ENCODE data around the gene SYT7.
"Not testable (repeated sequence)": the region's sequence is repeated elsewhere in the genome, so short reads cannot be mapped to it uniquely, and the experiment has no call there.

SYT7 gene, protein sequence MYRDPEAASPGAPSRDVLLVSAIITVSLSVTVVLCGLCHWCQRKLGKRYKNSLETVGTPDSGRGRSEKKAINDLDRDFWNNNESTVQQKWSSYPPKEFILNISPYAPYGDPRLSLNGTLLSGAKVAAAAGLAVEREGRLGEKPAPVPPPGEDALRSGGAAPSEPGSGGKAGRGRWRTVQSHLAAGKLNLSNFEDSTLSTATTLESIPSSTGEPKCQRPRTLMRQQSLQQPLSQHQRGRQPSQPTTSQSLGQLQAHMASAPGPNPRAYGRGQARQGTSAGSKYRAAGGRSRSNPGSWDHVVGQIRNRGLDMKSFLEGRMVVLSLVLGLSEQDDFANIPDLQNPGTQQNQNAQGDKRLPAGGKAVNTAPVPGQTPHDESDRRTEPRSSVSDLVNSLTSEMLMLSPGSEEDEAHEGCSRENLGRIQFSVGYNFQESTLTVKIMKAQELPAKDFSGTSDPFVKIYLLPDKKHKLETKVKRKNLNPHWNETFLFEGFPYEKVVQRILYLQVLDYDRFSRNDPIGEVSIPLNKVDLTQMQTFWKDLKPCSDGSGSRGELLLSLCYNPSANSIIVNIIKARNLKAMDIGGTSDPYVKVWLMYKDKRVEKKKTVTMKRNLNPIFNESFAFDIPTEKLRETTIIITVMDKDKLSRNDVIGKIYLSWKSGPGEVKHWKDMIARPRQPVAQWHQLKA

DNA sequence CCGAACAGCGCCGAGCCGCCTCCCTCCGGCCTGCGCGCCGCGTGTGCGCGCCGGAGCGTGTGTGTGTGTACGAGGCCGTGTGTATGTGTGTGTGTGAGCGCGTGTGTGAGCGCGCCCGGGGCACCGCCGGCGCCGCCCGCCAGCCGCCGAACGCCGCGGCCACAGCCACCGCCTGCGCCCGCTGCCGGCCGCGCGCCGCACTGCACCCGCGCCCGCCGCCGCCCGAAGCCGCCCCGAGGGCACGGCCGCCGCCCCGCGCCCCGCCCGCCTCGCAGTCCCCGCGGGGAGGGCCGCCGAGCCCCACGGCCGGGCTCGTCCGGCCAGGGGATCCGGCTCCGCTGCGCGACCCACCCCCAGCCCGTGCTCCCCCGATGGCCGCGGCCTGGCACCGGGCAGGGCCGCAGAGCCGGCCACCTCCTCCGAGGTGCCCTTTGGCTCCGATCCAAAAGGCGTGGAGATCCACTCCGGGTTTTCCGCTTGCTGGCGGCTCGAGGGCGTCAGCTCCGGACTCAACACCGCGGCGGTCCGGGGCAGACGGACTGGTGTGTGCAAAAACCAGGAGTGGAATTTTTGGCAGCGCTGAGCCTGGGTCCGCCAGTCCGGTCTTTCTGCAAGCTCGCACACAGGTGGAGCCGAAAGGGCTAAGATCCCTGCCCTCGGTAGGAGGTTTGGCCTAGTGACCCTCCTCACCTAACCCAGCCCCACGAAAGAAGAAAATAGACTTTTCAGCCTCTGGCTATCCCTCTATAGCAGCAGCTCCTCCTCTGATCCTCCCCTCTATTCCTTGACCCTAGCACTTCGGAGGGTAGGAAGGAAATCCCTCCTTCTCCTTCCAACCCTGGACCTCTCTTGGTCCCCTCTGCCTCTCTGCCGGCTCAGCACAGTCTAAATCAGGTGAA, at the start of gene SYT7:
Gene SYT7, minus strand, starts transcription at position 47 of the 899 bp plus-strand sequence. CDS start 256 bp downstream, outside the sequence.
- in situ Hi-C loops (cut with HindIII; ENCODE audit: low sequenced_read_pairs): no loop called here

DNA sequence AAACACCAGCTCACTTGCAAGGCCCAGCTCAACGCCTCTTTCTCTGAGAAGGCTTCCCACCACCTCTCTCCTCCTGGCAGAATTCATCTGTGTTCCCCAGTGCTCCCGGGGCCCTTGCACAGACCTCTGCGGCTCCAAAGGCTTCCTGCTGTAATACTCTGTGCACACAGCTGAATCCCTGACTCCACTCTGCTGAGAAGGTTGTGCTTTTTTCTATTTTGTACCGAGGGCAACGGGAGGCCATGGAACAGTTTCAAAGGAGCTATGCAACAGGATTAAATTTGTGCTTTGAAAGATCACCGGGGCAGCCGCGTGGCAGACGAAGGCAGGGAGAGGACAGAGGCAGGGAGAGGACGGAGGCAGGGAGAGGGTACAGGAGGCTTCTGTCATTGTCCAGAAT, 49.2 kb upstream of the SYT7 start:
- in situ Hi-C loops (cut with HindIII; ENCODE audit: low sequenced_read_pairs): loop anchor here (10.0 to 25.0 kb wide), 2 partner anchors 107 to 135 kb away; no protein-coding TSS in a partner anchor

DNA sequence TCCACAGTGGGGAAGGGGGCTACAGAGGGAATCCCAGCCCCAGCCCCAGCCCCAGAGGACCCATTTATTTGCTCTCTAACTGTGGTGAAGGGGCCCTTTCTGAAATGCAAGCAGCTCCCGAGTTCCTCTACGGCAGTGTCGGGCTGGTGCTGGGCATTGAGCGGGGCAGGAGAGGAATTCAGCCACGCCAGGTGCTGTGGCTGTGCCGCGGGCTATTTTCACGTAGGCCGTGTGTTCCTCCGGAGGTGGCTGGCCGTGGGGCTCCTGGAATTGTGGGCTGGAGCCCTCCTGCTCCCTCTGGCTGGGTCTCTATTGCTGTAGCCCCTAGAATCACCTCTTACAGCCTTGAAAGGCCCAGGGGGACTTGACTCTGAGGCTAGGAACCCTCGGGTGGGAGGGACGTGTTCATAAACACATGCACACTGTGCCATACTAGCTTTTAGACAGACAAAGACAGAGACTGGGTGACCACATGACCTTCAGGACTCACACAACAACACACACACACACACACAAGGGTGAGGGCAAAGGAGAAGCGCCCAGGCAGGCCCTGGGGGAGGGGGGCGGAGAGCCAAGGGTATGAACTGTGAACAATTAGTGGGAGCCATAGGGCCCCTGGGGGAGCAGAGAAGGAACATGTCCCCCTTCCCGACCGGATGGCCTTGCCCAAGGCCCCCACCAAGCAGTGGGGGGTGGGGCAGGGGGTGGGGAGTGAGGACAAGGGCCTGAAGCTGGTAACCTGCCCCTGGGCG, 48.4 kb upstream of the SYT7 start:
- in situ Hi-C loops (cut with HindIII; ENCODE audit: low sequenced_read_pairs): loop anchor here (25.0 kb wide), 1 partner anchor 108 kb away; no protein-coding TSS in a partner anchor

DNA sequence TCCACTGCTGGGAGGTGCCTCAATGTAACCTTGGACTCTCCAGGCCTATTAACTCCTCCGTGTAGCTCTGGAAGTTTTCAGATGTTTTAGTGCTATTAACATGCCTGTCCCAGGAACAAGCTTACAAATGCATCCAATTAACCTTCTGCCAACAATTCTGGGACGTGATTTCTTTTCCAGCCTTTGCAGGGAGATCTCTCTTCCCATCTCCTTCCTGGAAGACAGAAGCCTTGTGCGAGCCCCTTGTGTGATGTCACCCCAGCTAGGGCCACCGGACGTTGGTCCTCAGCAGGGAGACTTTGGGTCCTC, 47.7 kb upstream of the SYT7 start:
- in situ Hi-C loops (cut with HindIII; ENCODE audit: low sequenced_read_pairs): loop anchor here (25.0 kb wide), 1 partner anchor 109 kb away; no protein-coding TSS in a partner anchor

GRCh38 chr11:61627850-61628661, 47.2 kb upstream of the SYT7 start:
- in situ Hi-C loops (cut with HindIII; ENCODE audit: low sequenced_read_pairs): loop anchor here (25.0 kb wide), 1 partner anchor 109 kb away; no protein-coding TSS in a partner anchor

GRCh38 chr11:61626580-61627380, 45.9 kb upstream of the SYT7 start:
- in situ Hi-C loops (cut with HindIII; ENCODE audit: low sequenced_read_pairs): loop anchor here (25.0 kb wide), 1 partner anchor 111 kb away; no protein-coding TSS in a partner anchor

- in situ Hi-C loops (cut with HindIII; ENCODE audit: low sequenced_read_pairs): loop anchor here (25.0 kb wide), 1 partner anchor 112 kb away; no protein-coding TSS in a partner anchor
Measured at GRCh38 chr11:61625525-61625924, 44.6 kb upstream of the SYT7 start.

DNA sequence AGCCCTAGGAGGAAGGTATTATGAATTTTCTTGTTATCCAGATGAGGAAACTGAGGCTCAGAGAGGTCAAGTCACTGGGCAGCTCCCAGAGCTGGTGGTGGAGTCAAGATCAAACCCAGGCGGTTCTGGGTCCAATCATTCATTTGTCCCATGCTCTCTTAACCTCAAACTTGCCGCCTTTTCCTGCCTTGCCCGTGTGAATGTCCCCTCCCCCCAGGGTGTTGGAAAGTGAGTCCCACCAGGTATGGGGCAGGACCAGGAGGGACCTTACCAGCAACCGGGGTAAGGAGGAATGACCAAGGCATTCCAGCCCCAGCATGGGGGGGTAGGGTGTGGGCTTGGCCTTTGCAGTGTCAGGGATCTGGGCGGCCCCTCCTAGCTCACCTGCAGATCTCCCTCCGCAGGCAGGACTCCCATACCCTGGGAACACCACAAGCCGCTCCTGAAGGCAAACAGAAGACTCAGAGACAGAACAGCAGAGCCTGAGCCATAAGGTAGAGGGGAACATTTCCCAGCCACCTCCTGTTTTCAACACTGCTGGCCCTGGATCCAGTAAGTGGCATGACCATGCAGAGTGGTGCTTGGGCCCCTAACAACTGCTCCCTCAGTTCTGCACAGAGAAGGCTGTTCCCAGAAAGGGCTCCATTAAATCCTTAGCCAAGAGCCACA, 41.2 kb upstream of the SYT7 start:
- in situ Hi-C loops (cut with HindIII; ENCODE audit: low sequenced_read_pairs): no loop called here

DNA sequence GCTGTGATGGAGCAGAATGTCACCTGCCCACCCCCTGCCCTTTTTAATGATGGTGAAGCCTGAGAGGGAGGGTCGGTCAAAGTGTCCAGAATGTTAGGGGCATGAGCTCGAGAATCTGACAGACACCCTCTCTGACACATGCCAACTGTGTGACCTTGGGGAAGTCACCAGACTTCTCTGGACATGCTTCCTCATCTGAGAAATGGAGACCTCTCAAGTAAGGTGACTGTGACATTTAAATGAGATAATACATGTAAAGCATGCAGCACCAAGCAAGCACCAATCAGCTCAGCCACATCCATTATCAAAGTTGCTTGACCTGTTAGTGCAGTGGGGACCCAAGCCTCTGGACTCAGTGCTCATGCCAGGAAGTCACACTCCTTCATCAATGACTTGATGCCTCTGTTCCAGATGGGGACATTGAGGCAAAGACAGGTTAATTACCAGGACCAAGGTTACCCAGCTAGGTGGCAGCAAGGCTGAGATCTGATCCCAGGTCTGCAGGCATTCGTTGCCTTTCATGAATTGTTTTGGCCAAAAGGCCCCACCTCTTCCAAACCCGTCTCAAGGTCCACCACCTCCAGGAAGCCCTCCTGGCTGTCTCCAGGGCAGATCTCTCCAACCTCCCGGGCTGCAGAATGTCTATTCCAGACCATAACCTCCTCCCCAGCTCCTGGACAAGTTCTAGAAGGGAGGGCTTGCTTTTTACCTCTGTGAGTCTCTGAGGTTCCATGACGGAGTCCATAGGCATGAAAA, 38.8 kb upstream of the SYT7 start:
- in situ Hi-C loops (cut with HindIII; ENCODE audit: low sequenced_read_pairs): no loop called here

DNA sequence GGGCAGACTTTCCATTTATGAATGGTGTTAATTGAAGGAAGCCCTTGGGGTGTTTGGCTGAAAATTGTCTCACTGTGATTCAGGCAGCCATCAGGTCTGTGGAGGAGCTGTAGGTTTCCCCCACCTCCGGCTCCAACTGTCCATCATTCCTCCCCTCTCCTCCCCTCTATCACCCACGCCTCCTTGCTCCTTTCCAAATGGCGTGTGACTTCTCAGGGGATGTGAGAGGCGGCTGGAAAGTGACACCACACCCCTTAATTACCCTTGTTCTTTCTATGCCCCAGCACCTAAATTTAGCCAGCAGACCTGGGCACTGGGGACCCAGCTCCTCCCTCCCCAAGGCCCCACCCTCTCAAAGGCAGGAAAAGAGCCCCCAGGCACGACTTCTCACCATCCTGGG, 38.1 kb upstream of the SYT7 start:
- in situ Hi-C loops (cut with HindIII; ENCODE audit: low sequenced_read_pairs): no loop called here

GRCh38 chr11:61617515-61617914, 36.6 kb upstream of the SYT7 start:
- in situ Hi-C loops (cut with HindIII; ENCODE audit: low sequenced_read_pairs): no loop called here

DNA sequence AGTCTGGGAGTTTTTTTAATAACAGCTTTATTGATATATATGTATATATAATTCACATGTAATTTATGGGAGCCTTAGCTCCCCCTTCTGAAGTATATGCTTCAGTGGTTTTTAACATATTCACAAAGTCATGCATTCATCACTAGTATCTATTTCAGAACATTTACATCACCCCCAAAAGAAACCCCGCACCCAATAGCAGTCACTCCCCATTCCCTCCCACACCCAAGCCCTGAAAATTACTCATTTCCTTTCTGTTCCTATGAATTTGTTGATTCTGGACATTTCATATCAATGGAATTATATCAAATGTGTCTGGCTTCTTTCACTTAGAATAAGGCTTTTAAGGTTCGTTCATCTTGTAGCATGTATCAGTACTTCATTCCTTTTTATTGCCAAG, 35.6 kb upstream of the SYT7 start:
- in situ Hi-C loops (cut with HindIII; ENCODE audit: low sequenced_read_pairs): no loop called here

DNA sequence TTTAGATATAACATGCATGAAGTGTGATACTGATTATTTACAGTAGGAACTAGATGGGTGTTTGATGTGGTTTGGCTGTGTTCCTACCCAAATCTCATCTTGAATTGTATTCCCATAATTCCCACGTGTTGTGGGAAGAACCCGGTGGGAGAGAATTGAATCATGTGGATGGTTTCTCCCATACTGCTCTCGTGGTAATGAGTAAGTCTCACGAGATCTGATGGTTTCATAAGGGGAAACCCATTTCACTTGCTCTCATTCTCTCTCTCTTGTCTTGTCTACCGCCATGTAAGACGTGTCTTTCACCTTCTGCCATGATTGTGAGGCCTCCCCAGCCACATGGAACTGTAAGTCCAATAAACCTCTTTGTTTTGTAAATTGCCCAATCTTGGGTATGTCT, 33.9 kb upstream of the SYT7 start:
- in situ Hi-C loops (cut with HindIII; ENCODE audit: low sequenced_read_pairs): not testable (repeated sequence)

- in situ Hi-C loops (cut with HindIII; ENCODE audit: low sequenced_read_pairs): no loop called here
Measured at GRCh38 chr11:61613870-61614269, 33.0 kb upstream of the SYT7 start.

DNA sequence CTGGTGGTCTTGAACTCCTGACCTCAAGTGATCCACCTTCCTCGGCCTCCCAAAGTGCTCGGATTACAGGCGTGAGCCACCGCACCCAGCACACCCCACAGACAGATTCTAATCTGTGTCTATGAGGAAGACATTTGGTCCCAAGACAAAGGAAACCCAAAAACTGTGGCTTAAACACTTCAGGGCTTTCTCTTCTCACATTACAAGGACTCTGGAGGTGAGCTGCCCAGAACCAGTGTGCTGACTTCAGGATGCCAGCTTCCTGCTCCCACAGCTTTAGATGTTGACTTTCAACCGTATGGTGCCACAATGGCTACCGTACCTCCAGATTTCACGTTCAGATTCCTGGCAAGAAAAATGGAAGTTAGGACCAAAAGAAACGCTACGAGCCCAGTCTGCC, 32.2 kb upstream of the SYT7 start:
- in situ Hi-C loops (cut with HindIII; ENCODE audit: low sequenced_read_pairs): no loop called here

DNA sequence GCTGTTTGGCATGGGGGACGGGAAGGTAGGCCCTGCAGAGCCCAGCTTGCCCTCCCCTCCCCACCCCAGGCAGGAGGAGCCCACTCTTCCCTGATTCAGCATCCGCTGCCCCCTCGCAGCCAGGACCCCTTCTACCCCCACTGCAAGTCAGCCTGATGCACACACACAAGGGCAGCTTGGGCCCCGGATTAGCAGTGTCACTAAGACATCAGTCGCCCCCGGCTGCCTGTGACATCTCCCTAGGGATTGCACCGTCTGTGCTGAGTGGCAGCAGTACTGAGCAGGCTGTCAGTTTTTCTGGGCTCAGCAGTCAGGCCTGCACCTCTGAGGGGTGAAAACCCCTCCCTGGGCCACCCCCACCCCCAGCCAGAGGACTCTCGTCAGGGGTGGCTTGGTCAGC, 30.4 kb upstream of the SYT7 start:
- in situ Hi-C loops (cut with HindIII; ENCODE audit: low sequenced_read_pairs): no loop called here

DNA sequence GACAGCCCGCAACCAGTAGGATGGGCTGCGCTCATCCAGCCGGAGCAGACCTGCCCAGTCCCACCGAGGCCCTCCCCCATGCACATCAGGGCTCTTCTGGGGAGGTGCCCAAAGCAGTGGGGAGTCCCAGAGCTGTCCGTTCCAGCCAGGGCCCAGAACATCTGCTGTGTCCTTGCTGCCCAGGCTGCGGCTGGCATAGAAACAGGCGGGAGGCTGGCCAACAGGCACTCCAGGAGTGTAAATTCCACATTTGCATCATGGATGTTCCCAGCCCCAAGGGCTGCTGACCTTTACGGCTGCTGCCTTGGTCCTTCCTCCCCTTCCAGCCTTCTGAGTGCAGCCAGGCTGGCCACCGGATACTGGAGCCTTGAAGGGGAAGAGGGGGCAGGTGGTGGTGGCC, 30.0 kb upstream of the SYT7 start:
- in situ Hi-C loops (cut with HindIII; ENCODE audit: low sequenced_read_pairs): no loop called here

Measured in DLD1 (cell line).